IPS DF 4.7 (cell line): ENCODE data around the gene HAGH.
A peak's percentile ranks its signal among the peaks of the same experiment; 100 is the strongest.

ENCODE experiments used
- DNase-seq: peaks from one replicate; pipeline ENCODE4 v3.0.0-alpha.2; 2013; ENCODE audit warnings: low spot score; ENCODE audit errors: extremely low read depth

The HAGH gene

DNA sequence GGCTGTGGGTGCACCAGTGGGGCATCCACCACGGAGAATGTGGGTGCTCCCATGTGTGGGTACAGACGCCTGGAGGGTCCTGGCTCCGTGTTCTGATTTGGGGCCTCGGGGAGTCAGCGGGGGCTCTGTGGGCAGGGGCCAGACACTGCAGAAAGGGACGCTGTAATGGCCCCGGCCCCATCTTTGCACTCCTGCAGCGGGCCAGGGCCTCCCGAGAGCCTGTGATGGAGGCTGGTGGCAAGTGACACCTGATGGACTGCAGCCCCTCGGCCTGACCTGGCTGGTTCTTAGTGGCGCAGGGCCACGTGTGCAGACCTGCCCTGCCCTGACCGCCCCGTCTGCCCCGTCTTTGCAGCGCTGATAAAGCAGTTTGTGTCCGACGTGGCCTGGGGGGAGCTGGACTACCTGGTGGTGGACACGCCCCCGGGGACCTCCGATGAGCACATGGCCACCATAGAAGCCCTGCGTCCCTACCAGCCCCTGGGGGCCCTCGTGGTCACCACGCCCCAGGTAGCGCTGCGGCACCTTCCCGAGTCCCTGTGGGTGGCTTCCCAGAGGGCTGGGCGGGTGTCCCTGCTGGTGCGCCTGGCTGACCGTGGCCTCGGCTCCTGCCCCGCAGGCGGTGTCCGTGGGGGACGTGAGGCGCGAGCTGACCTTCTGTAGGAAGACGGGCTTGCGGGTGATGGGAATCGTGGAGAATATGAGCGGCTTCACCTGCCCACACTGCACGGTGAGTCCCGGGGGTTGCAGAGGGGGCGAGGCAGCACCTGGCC lies 39.1 kb downstream of the HAGH start:
- DNase-seq, result no peak

GRCh38 chr16:1787056-1787321 lies 39.6 kb downstream of the HAGH start:
- DNase-seq, result no peak

DNA sequence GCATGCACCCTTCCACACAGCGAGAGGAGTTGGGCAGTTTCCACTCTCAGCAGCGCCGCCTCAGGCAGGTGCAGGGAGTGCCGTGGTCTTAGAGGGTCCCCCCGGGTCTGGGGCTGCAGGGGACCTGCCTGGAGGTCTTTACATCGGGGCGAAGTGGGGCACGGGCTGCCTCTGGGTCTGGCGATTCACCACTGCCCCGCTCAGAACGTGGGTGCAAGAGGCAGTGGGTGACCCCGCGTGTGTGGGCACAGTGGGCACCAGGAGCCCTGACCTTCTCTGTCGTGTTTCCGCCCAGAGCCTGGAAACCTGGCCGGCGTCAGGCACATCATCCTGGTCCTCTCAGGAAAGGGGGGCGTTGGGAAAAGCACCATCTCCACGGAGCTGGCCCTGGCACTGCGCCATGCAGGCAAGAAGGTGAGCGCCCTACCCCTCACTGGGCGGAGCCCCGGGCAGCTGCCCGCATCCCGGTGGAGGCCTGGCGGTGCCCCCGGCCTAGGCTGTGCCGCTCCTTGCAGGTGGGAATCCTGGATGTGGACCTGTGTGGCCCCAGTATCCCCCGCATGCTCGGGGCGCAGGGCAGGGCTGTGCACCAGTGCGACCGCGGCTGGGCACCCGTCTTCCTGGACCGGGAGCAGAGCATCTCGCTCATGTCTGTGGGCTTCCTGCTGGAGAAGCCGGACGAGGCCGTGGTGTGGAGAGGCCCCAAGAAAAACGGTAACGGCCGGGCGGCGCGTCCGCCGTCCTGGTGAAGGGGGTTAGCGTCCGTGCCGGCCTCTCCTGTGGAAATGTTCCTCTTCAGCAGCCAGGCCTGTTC lies 40.2 kb downstream of the HAGH start:
- no peak for DNase-seq

DNA sequence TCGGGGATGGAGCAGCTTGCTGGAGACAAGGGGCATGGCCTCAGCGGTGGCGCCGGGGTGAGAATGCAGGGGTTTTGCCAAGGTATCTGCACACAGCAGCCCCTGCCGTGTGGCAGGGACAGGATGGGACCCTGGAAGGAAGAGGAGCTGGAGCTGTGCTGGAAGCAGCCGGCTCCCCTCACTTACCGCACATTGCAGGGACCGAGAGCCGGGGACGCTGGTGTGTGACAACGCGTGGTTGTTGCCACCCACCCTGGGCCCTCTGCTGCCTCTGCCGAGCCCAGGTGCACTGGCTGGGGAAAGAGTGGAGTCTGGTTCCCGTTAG lies 40.8 kb downstream of the HAGH start:
- DNase-seq, result no peak

DNA sequence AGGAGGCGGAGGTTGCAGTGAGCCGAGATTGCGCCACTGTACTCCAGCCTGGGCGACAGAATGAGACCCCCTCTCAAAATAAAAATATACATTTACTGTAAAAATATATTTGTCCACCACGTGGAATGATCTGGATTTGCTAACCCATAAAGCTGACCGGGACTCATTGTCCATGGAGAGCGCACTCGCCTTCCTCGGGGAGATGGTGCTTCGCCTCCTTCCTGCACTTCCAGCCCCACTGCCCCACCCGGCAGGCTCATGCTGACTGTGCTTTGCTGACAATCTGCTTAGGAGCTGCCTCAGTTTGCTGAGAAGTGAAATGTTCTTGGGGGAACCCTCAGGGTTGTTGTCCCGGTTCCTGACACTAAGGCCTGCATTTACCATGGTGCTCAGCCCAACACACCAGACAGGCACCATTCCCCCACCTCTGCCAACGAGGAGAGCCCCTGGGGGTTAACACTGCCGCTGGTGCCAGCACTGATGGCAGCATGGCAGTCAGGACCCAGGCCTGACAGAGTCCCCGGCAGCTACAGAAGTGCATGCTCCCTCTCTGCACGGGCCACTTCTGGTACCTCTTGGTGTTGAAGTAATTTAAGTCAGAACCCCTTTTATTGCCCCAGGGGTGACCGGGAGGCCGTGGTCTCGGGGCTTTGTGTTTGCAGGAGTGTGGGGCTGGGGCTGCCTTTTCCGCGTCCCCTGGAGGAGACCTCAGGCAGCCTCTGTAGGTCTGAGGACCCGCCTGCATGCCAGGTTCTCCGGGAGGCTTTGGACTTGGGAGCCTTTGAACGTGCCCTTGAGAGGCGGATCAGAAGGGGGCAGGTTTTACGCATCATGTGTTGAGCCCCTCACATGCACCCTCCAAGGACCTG lies 41.4 kb downstream of the HAGH start:
- DNase-seq, result no peak

DNA sequence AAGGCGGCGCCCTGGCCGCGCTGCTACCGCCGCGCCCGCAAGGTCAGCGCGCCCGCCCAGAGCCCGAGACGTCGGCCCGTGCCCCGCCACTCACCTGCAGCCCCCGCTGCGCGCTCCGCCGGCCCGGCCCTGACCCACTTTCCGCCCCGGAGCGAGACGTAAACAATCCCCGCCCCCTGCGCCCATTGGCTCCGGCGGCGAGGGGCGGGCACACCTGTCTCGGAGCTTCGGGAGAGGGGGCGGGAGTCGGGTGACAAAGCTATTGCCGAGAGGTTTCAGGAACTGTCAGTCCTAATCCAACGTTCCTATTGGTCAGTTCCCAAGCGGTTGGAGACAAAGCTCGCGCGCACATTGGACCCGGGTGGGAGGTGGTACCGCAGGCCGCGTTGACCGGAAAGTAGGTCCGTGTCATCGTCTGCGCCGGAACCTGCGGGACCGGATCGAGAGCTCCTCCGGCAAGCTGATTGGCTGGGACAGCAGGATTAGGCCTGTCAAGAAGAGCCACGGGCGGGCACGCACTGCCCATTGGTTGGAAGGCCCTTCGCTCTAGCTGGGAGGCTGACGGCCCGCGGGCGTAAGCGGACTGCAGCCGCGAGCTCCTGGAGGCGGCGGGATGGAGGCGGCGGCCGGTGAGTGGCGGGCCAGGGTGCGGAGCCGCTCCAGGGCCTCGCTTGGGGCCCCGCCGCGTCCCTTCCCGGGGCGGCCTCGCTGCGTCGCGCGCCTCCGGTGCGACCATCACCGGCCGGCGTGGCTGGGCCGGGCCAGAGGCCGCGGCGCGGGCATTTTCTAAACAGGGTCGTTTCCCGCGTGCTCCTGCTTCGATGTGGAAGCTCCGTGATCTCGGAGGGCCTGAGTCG lies 44.0 kb downstream of the HAGH start, which contains the start of the genes NUBP2 and SPSB3:
Gene NUBP2 (plus strand): TSS at position 553 of the 857 bp plus-strand sequence. CDS start 61 bp downstream, at position 614.
Gene SPSB3 (minus strand): TSS at position 164 of the 857 bp plus-strand sequence. CDS start 1,088 bp downstream, outside the sequence.
- peak; percentile 100 for DNase-seq

DNA sequence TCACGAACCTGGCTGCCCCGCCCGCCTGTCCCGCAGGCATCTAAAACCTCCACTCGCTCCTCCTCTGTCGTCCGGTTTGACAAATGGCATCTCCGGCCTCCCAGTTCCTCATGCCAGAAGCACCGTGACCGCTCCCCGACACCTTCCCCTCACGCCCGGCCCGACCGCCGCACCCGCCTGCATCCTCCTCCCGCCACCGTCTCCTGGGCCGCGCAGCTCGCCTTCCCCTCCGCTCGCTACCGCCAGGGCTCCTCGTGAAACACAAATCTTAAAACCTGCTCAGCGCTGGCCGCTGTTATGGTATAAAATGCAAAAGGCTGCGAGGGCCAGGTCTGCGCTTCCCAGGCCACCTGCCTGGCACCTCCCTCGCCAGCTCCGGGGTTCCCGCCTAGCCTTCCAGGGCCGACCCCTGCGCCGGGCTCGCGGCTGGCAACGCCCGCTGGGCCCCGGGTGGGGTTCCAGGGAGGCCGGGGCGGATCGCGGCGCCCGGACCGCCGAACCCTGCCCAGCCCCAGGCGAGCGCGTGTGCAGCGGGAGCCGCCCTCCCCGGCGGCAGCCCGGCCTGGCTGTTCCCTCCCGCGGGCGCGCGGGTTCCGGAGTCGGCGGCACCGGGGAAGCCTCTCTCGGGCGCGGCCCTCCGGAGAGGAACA lies 44.7 kb downstream of the HAGH start:
- DNase-seq, result no peak

GRCh38 chr16:1781254-1781653 lies 45.4 kb downstream of the HAGH start:
- DNase-seq, result no peak

DNA sequence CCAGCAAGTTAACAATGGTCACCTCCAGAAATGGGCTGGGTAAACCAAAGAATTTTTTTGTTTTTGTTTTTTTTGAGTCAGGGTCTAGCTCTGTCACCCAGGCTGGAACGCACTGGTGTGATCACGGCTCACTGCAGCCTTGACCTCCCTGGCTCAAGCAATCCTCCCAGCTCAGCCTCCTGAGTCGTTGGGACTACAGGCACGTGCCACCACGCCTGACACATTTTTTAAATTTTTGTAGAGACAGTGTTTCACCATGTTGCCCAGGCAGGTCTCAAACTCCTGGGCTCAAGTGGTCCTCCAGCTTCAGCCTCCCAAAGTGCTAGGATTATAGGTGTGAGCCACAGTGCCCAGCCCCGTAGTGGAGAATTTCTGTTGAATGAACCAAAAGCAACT lies 46.0 kb downstream of the HAGH start:
- no peak for DNase-seq

- no peak for DNase-seq
These were observed 46.6 kb downstream of the HAGH start for GRCh38 chr16:1779741-1780676.

GRCh38 chr16:1779234-1779701 lies 47.4 kb downstream of the HAGH start:
- DNase-seq, result no peak

DNA sequence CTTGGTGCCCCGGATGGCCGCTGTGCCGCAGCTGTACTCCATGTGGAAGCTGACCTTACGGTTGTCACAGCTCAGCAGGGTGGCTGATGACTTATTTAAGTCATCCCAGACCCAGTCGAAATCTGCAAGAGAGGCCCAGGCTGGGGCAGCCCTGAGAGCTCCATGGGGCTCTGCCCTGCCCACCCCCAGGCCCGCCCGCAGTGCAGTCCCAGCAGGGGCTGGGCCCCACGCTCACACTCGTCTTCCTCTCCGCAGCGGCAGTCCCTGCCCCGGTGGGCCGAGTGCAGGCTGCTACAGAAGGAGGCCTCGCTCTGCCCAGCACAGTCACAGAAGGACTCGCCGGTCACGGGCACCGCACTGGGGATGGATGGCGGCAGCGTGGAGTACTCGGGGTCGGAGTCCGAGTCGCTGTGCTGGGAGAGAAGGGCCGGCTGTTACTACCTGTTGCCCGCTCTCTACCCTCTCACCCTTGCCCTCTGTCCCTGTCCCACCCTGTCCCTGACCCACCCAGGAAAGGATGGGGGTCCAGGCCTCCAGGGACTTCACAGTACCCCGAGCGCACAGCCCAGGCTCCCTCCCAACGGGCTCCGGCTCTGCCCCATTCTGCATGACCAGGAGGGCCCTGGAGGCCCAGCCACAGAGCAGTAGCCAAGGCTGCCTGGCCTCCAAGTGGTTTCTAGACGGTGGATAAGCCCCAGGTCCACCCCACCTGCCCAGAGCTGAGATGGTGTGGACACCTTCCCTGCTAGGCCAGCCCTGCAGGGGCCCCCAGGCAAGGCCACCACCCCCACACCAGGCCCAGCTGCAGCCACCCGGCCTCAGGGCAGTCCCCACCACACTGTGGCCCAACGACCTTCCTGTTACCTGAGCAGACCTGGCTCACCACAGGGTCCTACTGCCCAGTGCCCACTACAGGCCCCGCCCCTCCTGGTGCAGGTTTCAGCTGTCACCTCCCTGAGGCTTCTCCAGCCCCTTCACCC lies 48.1 kb downstream of the HAGH start:
- DNase-seq, result no peak

DNA sequence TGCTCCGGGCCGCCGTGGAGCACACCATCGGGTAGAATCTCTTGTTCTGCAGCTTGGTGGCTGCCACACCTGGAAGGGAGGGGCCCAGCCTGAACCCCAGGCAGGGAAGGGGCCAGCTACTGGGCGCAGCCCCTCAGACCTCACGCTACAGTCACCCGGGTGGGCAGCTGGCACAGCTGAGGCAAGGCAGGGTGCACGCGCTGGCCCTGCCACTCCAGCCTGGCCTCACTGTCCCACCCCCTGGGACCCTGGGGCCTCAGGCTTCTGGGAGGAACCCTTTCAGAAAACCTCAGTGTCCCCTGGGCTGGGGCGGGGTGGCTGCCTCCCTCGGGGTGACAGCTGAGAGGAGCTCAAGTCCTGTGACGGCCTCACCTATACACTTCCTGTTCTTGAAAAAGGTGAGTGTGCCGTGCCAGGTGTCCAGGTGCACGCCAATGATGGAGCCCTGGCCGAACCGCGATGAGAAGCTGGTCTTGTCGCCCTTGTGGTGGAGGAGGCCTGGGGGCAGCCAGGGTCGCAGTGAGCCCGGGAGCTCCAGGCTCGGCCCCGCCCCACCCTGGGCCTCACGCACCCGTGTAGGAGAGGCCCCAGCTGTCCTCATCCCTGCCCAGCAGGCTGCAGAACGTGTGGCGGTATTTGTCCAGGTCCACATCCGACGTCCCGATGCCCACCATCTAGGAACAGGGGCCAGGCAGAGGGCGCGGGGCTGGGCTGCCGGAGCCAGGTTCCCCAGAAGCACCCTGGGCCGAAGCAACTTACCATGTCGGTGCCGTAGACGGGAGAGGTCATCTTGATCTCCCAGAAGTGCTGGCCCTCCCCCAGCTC lies 49.0 kb downstream of the HAGH start:
- DNase-seq, result no peak

DNA sequence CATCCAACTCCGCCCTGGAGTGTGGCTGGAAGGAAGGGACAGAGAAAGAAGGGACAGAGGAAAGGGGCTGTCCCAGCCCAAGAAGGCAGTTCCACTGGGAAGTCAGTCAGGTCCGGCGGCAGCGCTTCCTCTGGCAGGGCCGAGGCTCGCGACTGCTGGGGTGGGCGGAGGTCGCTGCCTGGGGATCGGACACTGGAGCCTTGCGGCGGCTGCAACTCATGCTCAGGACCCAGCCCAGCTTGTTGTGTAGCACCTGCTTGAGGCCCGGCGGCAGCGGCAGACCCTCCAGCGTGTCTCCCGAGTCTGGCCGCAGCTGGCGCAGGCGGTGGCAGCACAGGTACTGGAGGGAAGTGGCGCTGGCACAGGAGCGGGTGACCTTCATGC lies 49.6 kb downstream of the HAGH start:
- no peak for DNase-seq

DNA sequence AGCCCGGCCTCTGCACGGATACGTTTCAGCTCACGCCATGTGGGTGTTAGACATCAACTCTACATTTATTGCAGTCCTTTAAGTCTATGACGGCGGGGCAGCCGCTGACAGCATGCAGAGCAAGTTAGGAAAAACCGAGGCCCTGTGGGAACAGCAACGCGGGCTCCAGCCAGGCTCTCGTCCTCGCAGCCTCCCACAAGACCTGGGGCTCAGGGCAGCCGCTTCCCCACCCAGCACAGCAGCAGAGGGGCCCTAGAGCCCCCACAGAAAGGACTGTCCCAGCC lies 50.0 kb downstream of the HAGH start:
- no peak for DNase-seq

DNA sequence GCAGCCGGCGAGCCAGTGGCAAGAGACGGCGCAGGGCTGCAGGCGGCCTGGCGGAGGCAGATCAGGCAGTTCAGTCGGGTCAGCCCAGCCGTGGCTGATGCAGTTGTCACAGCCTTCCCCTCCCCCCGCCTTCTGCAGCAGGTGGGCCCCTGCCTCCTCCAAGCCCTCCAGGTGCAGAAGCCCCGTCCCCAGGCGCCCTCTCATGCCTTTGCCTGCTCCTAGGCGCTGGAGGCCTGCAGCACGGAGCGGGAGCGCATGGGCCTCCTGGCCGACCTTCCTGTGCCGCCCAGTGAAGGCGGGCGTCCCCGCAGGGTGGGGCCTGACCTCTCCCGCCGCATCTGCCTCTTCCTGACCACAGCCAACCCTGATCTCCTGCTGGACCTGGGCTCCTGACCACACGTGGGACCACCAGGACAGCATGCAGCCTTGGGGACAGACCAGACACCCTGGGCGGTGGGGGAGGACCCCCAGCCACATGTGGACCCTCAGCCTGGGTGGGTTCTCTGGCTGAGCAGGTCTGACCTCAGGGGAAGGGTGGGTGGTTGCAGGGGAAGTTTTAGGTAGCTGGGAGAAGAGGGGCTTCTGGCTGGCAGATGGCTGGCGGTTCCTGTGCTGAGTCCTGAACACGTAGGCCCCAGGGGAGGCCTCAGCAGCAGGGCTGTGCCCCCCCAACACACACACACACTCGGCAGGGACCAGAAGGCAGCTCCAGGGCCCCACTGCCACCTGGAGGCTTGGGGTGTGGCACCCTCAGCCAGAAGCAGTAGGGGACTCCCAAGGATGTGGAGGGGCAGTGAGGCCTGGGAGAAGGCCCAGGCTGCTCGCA lies 50.6 kb downstream of the HAGH start:
- DNase-seq, result no peak
